ENCODE data around the gene THSD7B.

Gene THSD7B

GRCh38 chr2:136751406-136751805, 13.9 kb upstream of the THSD7B start:
- TF ChIP-seq CTCF (IDR thresholded peaks at IDR 0.05): no peak

- TF ChIP-seq CTCF (IDR thresholded peaks at IDR 0.05): no peak
Observed at GRCh38 chr2:136764452-136765255, 691 bp upstream of the THSD7B start.

GRCh38 chr2:136766073-136766404, 694 bp downstream of the THSD7B start:
- no peak for TF ChIP-seq CTCF (IDR thresholded peaks at IDR 0.05)

- TF ChIP-seq CTCF (IDR thresholded peaks at IDR 0.05): no peak
Observed at GRCh38 chr2:136767030-136767429, 1.7 kb downstream of the THSD7B start.

GRCh38 chr2:136769871-136770270, 4.5 kb downstream of the THSD7B start:
- TF ChIP-seq CTCF (IDR thresholded peaks at IDR 0.05): no peak

GRCh38 chr2:136770384-136770783, 5.0 kb downstream of the THSD7B start:
- TF ChIP-seq CTCF (IDR thresholded peaks at IDR 0.05): no peak

- no peak for TF ChIP-seq CTCF (IDR thresholded peaks at IDR 0.05)
Observed at GRCh38 chr2:136777391-136777790, 12.0 kb downstream of the THSD7B start.

GRCh38 chr2:136783856-136784255, 18.5 kb downstream of the THSD7B start:
- no peak for TF ChIP-seq CTCF (IDR thresholded peaks at IDR 0.05)
